ENCODE measurements around the gene GOLGA6D.
A peak's percentile ranks its signal among the peaks of the same experiment; 100 is the strongest.
"Not testable (repeated sequence)": the region's sequence is repeated elsewhere in the genome, so short reads cannot be mapped to it uniquely, and the experiment has no call there.

GOLGA6D gene

DNA sequence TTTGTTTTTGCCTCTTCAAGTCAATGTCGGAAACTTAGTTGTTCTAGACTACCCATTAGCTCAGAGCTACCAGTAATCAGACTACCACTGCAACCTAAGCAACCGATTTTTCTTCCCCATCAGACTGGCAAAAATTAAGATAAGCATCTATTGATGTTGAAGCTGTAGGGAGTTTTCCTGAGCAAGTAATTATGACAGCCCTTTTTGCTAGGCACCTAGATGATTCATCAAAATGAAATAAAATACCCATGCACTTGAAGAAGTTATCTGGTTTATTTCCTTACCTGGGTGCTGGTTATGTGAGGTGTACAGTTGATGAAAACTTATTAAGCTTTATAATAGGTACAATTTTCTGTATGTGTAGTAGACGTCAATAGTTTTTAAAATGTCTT lies 52.7 kb downstream of the GOLGA6D start:
- DNase-seq = no peak

DNA sequence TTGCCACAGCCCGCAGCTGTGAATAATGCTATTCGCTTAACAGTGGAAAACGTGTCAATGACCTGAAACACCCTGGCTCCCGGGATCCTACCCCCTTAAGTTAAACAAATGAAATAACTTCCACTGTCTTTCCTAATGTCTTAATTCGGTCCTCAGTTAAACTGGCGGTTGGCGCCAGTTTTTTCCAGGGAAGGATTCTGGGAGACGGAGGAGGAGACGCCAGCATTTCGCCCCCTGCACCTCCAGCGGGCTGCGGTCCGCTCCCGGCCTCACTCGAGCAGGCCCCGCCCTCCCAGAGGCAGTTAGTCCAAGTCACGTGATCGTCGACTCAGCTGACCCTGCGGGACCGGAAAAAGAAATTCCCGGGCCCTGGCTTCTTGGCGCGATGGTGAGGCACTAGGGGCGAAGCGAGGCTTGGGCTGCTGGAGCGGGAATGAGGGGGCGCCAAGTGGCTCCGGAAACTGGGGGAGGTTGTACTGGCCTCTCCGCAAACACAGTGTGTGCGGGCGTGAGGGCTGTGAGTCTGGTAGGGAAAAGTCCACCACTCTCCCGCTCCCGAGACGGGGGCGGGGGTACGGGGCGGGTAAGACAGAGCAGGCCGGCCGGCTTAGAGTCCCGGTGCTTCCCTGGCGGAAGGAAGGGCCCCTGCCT lies 53.2 kb downstream of the GOLGA6D start, which contains the start of gene COMMD4:
COMMD4 (plus strand) TSS at position 359 of the 651 bp plus-strand sequence; CDS start at position 386, 27 bp downstream.
- DNase-seq = peak; percentile 73

DNA sequence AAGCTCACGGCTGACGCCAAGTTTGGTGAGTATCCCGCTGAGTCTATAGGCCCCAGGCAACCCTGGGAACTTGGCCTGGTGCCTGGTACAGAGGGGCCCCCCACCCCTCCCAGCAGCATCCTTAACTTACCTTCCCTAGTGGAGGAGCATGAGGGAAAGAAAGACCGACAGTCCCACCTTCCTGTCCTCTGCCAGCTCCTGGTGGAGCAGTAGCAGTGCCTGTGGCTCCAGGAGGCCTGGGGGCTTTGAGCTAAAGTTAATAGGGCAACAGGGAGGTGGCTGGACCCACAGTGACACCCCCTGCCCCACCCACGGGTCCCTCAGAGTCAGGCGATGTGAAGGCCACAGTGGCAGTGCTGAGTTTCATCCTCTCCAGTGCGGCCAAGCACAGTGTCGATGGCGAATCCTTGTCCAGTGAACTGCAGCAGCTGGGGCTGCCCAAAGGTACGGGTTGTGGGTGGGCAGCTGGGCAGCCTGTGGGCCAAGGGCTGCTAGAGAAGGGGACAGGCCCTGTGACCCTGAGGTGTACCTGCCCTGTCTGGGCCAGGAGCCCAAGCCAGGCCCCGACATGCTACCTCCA lies 56.1 kb downstream of the GOLGA6D start:
- DNase-seq = no peak

DNA sequence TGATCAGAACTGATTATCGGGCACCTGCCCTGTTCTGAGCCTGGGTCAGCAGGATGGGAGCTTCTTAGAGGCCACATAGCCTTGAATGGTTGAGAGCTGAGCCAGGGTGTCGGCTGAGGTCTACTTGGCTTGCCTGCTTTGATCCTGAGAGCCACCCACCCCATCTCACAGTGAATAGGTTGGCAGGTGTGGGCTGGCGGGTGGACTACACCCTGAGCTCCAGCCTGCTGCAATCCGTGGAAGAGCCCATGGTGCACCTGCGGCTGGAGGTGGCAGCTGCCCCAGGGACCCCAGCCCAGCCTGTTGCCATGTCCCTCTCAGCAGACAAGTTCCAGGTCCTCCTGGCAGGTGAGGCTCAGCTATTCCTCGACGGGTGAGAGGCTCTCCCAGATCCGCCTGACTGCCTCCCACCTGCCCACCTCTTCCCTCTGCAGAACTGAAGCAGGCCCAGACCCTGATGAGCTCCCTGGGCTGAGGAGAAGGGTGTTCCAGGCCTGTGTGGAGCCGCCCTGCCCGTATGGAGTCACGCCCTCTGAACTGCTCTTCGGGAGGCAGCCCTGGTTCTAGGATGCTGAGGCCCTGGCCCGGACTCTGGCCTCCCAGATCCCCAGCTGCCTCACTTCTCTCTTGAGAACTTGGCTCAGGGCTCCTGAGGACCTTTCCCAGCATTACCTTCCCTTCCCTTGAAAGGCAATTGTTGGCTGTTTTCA lies 57.1 kb downstream of the GOLGA6D start:
- no peak for DNase-seq

DNA sequence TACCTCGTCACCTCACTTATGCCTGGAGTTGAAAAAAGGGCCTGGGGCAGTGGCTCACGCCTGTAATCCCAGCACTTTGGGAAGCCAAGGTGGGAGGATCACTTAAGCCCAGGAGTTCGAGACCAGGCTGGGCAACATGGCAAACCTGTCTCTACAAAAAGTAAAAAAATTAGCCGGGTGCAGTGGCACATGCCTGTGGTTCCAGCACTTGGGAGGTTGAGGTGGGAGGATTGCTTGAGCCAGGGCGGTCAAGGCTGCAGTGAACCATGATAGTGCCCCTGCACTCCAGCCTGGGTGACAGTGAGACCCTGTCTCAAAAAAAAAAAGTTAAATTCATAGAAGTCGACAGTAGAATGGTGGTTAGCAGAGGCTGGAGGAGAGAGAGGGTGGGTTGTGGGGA lies 59.6 kb downstream of the GOLGA6D start:
- DNase-seq = no peak

DNA sequence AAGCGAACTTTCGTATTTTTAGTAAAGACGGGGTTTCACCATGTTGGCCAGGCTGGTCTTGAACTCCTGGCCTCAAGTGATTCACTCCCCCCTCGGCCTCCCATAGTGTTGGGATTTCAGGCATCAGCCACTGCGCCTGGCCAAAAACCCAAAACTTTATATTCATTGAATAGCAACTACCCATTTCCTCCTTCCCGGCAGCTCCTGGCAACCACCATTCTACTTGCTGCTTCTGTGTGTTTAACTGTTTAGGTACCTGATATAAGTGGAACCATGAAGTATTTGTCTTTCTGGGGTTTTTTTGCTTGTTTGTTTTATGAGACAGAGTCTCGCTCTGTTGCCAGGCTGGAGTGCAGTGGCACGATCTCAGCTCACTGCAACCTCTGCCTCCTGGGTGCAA lies 61.3 kb downstream of the GOLGA6D start:
- not testable (repeated sequence) for DNase-seq

All from DMS 273 treated with DMSO at 0.1 percent for 48 hours (cell line).